Measurements from ENCODE around the gene LYPD6.

Gene LYPD6

DNA sequence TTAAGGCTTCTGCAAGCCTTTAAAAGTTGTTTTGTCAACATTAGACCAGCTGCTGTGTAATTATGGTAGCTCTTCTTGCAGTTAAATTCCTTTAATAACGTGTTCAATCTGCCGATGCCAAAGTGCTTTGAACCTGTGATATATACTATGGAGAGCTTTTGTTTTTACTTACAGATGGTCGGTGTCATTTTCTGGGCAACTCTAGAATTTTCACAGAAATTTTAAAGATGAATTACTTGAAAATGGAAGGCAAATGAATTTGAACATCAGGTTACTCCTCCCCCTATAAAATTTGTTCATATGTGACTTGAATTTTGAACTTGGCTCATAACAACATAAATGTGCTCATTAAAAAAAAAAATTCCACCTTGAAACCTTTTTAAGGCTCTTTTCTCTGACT, 23.0 kb downstream of the LYPD6 start:
- no peak for FAIRE-seq

DNA sequence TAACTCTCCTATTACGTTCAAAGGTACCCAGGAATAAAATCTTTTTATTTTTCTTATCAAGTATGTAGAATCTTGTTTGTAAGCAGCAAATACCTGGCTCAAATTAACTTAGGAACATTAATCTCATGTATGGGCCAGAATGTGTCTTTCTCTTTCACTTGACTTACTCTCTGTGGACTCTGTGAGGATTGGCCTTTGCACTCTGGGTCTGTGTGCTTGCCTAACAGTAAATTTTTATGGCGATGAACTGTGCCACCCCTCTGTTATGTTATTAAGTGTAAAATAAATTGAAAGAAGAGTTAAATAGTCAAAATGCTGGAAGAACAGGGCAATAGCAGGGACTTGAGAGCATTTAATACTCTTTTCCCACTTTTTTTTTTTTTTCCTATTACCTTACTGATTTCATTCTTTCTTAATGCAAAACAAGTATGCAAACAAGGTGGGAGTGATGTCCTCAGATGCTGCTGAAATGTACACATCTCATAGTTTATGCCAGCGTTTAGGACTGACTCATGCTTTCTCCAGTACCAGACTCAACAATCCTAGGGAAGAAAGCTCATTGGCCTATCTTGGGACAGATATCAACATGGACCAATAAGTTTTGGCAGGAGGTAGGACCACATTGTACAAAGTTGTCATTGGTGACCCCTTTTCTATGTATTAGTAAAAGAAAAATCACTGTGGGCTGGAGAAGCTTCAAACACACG, 25.5 kb downstream of the LYPD6 start:
- FAIRE-seq: no peak

DNA sequence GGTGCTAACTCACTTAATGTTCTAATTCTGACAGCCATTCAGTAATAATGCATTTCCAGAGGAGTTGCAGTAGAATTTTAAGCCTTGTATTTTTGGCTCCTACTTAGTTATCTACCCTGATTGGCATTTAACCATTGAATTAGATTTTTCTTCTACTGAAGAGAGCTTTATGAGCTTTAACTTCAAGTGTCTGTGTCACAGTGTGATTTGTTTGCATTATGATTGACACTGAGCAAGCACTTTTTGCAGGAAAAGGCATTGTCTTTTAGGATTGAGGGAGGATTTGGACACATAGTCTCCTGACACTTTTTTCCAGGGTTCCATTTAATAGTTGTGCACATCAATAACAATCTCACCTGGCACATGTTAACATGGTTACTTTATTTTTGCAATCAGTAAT, 26.7 kb downstream of the LYPD6 start:
- FAIRE-seq: no peak

DNA sequence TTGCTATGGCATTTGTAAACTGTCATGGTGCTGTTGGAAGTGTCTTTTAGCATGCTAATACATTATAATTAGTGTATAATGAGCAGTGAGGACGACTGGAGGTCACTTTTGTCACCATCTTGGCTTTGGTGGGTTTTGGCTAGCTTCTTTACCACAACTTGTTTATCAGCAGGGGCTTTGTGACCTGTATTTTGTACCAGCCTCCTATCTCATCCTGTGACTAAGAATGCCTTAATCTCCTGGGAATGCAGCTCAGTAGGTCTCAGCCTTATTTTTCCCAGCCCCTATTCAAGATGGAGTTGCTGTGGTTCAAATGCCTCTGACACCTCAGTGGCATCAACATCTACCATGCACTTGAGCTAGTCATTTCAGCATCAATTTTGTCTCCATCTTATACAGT, 29.7 kb downstream of the LYPD6 start:
- FAIRE-seq: no peak

DNA sequence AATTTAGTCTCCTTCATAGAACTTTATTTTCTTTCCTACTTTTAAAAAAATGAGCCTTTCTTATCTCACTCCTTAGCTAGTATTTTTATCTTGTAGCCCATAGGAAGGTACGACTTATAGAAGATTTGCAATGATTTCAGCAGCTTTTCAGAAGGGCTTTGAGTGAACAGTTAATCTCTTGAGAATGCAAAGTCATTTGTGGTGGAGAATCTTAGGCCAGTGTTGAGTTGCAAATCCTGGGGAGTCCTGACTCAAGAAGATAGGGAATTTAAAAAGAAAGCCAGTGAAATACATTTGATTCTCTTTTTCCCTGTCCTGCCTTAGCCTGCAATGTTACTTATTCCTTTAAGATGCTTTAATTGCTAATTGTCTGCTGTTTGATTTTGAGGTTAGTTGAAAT, 33.6 kb downstream of the LYPD6 start:
- no peak for FAIRE-seq

DNA sequence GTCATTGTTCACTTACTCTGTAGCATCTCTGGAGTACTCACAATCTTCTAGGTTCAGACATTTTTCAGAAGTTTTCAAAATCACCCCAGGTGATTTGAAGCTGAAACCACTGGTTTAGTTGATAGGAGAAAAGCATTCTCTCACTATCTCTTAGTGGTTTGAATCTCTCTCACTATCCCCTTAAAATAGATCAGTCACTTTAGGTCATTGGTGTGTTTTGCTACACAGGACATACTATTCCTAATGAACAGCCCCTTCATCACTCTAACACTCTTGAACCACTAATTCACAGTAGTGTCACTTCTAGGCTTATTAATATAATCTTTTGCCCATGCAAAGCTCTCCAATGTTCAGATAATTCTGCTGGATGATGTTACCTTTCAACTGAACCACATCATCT, 34.5 kb downstream of the LYPD6 start:
- FAIRE-seq: no peak

DNA sequence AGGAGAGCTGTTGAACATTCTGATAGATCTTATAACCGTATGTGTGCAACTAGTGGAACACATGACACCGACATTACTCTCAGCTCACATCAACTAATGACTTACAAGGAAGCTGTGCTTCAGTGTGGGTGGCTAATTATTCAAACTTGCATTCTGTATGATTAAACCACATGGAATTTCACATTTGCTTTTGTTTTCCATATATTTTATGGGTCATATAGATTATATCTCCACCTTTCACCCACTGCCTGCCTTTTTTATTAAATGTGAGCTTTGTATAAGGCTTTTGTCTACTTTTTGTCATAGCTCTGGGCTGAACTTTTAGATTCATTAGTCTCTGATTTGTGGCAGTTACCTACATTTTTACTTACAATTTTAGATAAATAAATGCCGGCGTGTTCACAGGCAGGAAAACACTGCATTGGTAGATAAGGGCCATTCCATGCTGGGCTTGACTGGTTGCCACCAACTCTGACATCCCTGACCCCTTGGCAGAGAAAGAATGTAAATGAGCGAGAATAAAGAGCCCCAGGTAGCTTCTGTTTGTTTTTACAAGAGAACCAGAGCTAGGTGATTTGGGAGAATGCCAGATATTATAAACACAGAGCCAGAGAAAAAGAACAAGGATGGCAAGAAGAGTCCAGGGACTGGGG, 35.7 kb downstream of the LYPD6 start:
- FAIRE-seq: no peak

DNA sequence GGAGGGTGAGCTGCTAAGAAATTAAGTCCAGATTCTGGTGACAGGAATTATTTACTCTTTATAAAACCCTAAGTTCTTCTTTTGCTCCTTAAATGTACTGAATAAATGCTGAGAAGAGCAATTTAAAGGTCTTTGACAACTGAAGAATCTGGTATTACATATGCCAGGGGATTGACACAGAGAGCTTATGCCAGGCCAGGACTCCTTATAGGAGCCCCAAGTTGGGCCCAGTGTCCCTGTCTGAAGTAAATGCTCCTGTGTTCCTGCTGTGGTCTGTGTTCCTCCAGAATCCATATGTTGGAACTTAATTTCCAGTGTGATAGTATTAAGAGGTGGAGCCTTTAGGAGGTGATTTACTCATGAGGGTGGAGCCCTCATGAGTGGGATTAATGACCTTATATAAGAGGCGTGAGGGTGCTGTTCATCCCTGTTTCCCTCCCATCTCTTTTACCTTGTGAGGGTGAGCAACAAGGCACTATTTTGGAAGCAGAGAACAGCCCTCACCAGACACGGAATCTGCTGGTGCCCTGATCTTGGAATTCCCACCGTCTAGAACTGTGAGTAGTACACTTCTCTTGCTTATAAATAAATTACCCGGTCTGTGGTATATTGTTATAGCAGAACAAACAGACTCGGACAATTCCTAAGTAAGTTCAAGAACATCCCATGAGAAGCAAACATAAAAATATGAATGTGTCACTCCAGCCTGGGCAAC, 39.8 kb downstream of the LYPD6 start:
- no peak for FAIRE-seq

DNA sequence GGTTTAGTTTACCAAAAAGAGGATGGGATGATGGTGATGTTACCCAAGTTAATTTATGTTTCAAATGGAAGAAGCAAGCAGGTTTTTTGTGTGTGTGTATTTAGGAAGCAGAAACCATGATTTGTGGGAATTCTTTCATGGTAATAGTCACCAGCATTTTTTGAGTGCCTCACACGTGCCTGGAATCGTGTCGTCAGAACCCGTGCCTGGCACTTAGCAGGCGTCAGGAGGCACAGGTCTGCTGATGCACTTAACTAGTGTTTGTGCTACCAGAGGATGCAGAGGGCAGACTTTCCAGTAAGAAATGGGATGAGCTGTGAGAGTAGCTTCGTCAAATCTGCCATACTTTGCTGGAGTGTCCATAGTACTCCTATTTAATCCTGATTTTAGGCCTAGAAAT, 41.1 kb downstream of the LYPD6 start:
- FAIRE-seq: no peak

DNA sequence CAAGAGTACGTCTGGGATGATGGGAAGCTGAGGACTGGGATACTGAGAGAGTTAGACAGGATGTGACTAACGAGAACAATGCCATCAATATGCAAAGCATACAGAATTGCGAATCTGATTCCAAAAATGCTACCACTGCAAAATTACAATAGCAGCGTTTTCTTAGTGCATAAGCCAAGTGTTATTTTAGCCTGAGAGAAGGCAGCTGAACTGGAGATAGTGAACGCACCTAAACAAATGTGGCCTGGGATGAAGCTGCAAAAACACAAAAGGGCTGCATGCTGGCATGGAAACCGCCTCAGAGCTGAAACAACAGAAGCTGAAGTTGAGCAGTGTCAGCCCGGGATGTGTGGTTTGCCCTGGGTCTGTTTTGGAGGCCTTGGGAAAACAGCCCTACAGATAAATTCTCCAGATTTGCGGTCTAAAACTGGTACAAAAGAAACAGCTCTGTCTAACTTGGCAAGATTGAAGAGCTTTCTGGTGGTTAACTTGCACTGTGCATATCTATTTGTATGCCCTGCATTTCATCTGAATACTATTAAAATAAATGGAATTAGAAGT, 45.5 kb downstream of the LYPD6 start:
- FAIRE-seq: no peak

DNA sequence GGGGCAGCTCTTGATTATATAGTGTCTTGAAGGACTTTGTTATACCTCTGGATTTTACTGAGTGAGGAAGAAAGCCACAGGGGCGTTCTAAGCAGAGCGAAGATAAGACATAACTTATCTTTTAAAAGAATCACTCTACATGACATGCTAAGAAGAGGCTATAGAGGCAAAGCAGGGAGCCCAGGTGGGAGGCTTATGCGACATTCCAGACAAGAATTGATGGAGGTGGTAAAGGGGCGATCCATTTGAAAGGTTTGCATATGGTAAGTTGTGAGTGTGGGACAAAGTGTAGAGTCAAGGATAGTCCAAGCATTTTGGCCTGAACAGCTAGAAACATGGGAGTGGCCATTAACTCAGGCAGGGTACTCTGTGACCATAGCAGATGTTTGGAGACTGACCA, 49.8 kb downstream of the LYPD6 start:
- no peak for FAIRE-seq

DNA sequence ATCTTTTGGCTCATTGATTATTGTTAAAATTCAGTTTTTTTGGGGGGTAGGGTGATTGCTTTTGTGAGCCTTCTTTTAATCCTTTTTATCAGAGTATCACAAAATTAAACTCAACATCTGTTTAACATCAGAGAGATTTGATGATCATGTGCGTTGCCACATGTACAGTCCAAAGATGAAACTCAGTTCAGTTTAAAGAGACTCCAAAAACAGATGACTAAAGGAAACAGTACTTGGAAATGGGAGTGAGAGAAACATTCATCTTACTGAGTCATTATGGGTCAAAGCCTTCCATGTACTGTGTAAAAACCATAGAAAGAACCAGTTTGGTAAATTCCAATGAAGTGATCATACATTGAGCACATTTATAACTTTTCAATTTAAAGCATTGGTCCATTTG, 53.0 kb downstream of the LYPD6 start:
- no peak for FAIRE-seq

DNA sequence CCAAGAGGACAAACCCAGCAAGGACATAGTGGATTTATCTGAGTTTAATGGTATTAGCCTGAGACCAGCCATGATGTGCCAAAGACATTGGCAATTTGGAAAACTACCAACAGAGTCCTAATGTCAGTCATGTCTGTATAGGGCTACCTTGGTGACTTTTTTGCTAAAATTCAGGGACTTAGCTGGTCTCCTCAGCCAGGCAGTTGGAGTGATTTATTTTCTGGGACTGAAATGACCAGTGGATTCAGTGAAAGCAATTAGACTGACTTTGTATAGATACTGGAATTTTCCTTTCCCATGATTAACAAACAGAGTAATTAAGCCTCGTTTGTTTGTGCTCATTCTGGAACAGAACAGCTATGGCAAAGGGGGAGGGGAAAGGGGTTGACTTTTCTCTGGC, 55.0 kb downstream of the LYPD6 start:
- no peak for FAIRE-seq

DNA sequence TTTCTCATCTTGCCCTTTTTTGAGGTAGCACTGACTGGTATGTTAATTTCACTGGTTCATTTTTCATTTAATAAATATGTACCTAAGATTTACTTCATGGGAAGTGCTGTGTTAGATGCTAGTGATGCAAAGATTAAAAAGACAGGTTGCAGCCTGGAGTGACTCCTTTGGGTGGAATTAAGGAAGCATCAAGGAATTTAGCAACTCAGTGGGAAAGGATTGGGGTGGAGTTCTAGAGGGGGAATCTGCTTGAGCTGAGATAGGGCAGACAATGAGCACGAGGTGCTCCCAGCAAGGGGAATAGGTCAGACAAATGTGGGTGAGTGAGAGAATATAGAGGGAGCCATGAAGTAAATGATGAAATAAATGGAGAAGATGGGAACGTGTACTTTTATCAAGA, 57.0 kb downstream of the LYPD6 start:
- FAIRE-seq: no peak

DNA sequence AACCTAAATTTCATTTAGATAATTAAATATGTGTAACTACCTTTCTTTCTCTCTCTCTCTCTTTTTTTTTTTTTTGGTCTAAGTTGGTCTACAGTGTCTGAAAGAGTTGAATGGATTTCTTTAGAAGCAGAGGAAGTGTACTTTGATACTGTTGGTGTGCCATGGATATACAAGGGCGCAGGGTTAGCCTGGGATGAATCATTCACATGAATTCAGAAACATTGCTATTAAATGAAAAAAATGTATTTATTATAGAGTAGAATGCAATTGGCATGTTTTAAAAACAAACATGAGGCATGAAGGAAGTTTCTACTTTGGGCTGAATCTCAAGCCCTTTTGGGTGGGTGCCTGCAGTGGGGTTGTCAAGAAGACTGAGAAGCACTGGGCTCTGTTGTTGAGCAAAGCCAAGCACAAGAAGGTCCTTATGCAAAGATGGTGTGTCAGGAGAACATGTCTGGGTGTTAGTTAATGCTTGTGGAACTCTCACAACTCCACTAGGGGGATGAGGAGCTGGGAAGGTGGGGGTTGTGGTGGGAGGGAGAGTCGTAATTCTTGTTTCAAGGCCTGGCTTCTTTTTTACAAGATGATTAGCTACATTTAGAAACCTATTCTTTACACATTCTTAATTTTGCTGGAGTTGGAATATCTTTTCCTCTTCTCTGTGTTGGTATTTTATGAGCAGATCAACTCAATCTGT, 57.9 kb downstream of the LYPD6 start:
- FAIRE-seq: no peak

DNA sequence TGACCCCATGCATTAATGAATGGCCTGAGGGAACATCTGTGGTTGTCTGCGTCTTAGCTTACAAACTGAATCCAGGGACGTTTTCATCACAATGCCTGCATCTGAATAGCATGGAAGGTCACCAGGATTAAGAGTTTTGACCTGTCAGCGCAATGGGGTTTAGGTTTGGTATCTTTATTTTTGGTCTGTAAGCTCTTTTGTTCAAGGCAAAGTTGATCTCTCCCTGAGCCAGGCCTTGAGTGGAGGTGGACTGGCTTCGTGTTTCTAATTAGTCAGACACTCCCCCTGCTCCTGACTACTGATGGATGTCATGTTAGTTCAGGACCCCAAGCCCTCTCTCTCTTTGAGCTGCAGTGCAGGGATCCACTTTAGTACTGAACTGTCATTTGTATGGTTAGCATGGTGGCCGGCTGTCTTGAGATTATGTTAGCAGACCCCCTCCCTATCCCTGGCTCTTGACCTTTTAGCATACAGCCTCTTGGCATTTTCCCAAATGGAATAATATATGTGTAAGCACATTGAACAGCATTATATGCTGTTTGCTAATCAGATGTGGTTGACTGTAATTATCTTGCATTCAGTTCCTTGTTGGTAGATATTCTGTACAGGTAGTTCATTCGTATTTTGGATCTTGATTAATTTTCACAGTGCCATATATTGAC, 59.2 kb downstream of the LYPD6 start:
- FAIRE-seq: no peak

DNA sequence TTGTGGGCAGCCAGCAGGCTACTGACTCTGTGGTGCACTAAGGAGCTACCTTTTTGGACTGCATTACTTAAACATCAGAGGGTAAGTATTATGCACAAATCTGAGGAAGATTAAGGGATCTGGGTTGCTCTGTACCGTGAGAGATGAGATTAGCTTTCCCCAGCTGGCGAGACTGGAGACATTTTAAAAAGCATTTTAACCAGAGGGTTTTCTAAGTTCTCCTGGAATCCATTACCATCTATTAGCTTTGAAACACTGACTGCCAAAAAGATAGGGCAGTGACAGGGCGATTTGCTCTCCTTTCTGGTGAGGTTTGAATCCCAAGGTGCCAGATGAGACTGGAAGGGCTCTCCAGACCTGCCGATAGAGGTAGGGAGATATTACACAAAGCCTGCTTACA, 63.2 kb downstream of the LYPD6 start:
- no peak for FAIRE-seq

DNA sequence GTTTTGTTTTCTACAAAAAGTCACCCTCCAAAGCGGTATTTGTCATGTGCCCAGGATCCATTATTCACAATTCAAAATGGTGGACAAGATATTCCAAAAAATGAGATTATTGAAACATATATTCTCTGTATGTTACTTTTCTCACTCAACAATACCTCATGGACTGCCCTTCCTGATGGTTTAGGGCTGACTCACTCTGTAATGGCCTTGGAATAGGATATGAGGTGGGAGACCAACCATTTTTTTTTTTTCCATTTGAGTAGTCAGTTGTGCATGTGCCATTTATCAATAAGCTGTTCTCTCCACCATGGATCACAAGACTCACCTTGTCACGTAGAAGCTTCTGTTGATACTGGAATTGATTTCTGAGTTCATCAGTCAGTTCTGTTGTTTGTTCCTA, 64.5 kb downstream of the LYPD6 start:
- FAIRE-seq: no peak

DNA sequence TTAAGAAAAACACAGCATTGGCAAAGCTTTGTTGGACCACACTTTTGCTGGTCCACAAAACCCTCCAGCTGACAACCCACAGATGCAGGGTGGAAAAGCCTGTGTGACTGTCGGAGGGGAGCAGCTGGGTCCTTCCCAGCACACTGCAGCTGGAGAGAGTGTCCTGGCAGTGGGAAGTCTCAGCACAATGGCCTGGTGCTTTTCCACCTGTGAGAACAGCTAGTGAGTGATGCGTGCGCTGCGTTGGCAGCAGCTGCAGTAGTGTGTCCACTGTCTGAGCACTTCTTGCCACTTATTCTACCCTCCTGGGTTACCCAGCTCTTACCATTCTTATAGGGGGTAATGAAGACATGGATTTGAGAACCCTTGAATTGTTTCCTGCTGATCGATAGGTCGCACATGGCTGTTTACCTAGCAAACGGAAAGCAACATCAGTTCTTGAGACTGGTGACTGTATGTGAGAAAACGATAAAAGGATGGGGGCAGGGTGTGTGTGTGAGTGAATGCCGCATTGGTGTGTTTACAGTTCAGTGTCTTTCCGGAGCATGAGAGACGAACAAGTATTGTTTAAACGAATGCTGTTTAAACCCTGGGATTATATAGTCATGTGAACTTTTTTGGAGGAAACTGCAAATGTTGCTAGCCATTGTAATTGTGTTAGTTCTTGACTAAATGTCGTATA, 69.7 kb downstream of the LYPD6 start:
- FAIRE-seq: no peak

DNA sequence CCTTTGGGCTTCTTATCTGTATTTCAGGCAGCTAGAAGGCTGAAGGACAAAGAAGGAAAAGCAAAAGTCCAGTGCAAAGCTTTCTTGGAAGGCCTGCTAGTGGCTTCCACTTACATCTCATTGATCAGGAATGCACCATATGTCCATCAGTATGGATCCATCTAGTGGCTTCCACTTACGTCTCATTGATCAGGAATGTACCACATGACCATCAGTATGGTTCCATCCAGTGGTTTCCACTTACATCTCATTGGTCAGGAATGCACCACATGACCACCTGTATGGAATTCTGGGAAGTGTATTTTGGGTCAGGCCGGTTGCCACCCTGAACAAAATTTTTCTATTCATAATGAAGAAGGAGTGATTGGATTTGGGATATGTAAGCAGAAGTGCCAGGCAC, 70.6 kb downstream of the LYPD6 start:
- no peak for FAIRE-seq

DNA sequence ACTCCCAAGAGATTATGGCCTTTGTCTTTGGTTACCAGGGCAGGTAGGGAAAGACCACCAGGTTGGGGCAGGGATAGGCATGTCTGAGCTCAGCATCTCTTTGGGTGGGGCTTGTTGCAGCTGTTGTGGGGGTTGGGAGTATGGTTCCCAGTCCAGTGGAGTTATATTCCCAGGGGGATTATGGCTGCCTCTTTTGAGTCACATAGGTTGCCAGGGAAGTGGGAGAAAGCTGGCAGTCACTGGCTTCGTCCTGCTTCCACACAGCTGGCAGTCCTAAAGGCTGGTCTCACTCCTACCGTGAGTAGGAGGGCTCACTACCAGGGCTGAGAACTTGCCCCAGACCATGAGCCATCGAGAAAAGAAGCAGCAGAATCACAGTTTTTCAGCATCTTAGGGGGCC, 79.1 kb downstream of the LYPD6 start:
- FAIRE-seq: no peak
